WERI-Rb-1 (cell line): ENCODE measurements around the gene TNFSF12.

Experiments used
- DNase-seq: peaks from one replicate; pipeline ENCODE4 v3.0.0-alpha.2; 2020
- H3K27ac ChIP-seq: fragments of 250-450 bp; sonication (Bioruptor Pico); 2 replicates; pipeline ENCODE4 v1.5.1; 2020; ENCODE audit warnings: mild to moderate bottlenecking, moderate library complexity
- H3K27me3 ChIP-seq: fragments of 250-450 bp; sonication (Bioruptor Pico); 2 replicates; pipeline ENCODE4 v1.5.1; 2021; ENCODE audit warnings: mild to moderate bottlenecking, low read depth, moderate library complexity; ENCODE audit not compliant: insufficient read depth, severe bottlenecking
- H3K36me3 ChIP-seq: fragments of 250-450 bp; sonication (Bioruptor Pico); 2 replicates; pipeline ENCODE4 v1.5.1; 2020; ENCODE audit warnings: mild to moderate bottlenecking, moderate library complexity
- H3K4me3 ChIP-seq: 2 replicates; pipeline ENCODE4 v1.5.1; 2011; ENCODE audit warnings: low read depth, mild to moderate bottlenecking, control low read depth, low read length
- H3K9me3 ChIP-seq: fragments of 250-450 bp; sonication (Bioruptor Pico); 2 replicates; pipeline ENCODE4 v1.5.1; 2021; ENCODE audit warnings: mild to moderate bottlenecking, moderate library complexity; ENCODE audit not compliant: severe bottlenecking
- TF ChIP-seq, protein P1 (sequence below): IDR thresholded peaks from 2 replicates; pipeline ENCODE4 v1.5.1; 2011; ENCODE audit warnings: low read depth, mild to moderate bottlenecking, control low read depth, inconsistent platforms, low read length

The TNFSF12 gene

DNA sequence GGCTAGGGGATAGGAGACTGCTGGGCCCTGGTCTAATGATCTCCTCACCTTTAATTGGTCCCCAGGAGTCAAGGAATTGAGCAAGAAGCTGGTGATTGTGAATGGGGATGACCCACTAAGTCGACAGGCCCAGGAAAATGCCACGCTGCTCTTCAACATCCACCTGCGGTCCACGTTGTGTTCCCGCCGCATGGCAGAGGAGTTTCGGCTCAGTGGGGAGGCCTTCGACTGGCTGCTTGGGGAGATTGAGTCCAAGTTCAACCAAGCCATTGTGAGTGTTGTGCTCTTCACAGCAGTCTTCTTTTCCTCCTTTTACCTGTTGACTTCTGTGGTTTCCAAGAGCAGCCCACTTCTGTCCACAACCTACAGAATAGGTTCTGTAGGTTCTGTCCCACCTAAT lies 45.3 kb upstream of the TNFSF12 start:
- Histone ChIP-seq H3K27ac (no peak overlapping the region), H3K36me3 (peaks cover 100% of the 10 kb centered on the region), H3K27me3 (no peaks in the 10 kb centered on the region), H3K4me3 (no peak overlapping the region), H3K9me3 (no peaks in the 10 kb centered on the region)
- TF ChIP-seq, protein P1, sequence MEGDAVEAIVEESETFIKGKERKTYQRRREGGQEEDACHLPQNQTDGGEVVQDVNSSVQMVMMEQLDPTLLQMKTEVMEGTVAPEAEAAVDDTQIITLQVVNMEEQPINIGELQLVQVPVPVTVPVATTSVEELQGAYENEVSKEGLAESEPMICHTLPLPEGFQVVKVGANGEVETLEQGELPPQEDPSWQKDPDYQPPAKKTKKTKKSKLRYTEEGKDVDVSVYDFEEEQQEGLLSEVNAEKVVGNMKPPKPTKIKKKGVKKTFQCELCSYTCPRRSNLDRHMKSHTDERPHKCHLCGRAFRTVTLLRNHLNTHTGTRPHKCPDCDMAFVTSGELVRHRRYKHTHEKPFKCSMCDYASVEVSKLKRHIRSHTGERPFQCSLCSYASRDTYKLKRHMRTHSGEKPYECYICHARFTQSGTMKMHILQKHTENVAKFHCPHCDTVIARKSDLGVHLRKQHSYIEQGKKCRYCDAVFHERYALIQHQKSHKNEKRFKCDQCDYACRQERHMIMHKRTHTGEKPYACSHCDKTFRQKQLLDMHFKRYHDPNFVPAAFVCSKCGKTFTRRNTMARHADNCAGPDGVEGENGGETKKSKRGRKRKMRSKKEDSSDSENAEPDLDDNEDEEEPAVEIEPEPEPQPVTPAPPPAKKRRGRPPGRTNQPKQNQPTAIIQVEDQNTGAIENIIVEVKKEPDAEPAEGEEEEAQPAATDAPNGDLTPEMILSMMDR = no peak
- DNase-seq = no peak

DNA sequence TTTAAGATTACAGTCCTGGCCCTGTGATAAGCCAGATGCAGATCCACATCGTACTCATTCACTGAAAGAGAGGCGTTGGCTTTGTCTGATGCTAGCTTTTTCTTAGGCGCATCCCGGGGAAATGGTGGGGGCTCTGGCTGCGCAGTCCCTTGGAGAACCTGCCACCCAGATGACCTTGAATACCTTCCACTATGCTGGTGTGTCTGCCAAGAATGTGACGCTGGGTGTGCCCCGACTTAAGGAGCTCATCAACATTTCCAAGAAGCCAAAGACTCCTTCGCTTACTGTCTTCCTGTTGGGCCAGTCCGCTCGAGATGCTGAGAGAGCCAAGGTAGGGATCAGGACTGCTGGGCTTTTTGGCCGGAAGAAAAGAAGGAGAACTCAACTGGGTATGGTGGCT lies 40.7 kb upstream of the TNFSF12 start:
- Histone ChIP-seq H3K4me3 (no peak overlapping the region), H3K36me3 (peaks cover 98% of the 10 kb centered on the region), H3K27me3 (no peaks in the 10 kb centered on the region), H3K9me3 (no peaks in the 10 kb centered on the region), H3K27ac (no peak overlapping the region)
- DNase-seq = no peak
- TF ChIP-seq, protein P1 = no peak

DNA sequence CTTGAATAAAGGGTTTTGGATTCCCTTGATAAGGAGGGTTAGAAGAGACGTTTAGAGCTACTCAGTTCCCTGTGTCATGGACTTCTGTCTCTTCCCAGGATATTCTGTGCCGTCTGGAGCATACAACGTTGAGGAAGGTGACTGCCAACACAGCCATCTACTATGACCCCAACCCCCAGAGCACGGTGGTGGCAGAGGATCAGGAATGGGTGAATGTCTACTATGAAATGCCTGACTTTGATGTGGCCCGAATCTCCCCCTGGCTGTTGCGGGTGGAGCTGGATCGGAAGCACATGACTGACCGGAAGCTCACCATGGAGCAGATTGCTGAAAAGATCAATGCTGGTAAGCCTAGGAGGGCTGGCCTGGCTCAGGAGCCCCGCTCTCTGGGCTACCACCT lies 40.0 kb upstream of the TNFSF12 start:
- no peak for DNase-seq
- TF ChIP-seq, protein P1 = no peak
- peaks cover 97% of the 10 kb centered on the region for H3K36me3 ChIP-seq

DNA sequence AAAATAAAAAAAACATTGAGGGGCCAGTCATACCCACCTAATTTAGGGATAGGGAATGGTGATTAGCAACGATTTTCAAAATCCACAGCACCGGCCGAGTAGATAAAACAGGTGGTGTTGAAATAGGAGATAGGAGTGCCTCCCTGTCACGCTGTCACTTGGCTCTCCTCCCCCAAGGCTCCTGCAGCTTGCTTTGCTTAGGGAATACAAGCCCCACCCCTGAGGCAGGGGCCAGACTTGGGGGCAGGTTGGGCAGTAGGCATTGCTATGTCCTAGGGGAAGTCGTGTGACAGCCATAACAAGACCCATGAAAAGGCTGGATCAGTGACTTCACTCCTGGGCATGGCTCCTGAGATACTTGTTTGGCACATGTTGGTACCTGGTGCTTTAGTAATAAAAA lies 38.9 kb upstream of the TNFSF12 start:
- H3K9me3 ChIP-seq = no peaks in the 10 kb centered on the region
- H3K4me3 ChIP-seq = no peak overlapping the region
- DNase-seq = no peak
- H3K36me3 ChIP-seq = peaks cover 94% of the 10 kb centered on the region
- H3K27me3 ChIP-seq = no peaks in the 10 kb centered on the region
- no peak overlapping the region for H3K27ac ChIP-seq
- TF ChIP-seq, protein P1 = no peak

More for the DNA sequence above, 40.0 kb upstream of the TNFSF12 start:
- Histone ChIP-seq H3K27me3 (no peaks in the 10 kb centered on the region), H3K9me3 (no peaks in the 10 kb centered on the region), H3K27ac (no peak overlapping the region), H3K4me3 (no peak overlapping the region)

DNA sequence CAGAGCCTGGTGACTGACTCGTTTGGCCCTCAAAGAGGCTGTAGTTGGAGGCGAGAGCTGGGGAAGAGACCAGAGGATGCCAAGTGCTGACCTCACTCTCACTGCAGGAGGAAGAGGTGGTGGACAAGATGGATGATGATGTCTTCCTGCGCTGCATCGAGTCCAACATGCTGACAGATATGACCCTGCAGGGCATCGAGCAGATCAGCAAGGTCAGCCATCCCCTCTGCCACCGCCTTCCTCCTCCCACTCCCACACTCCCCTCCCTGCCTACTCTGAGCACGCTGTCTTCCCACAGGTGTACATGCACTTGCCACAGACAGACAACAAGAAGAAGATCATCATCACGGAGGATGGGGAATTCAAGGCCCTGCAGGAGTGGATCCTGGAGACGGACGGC lies 37.8 kb upstream of the TNFSF12 start:
- Histone ChIP-seq H3K36me3 (peaks cover 89% of the 10 kb centered on the region), H3K4me3 (no peak overlapping the region), H3K27ac (no peak overlapping the region), H3K9me3 (no peaks in the 10 kb centered on the region), H3K27me3 (no peaks in the 10 kb centered on the region)
- TF ChIP-seq, protein P1 = no peak
- no peak for DNase-seq

DNA sequence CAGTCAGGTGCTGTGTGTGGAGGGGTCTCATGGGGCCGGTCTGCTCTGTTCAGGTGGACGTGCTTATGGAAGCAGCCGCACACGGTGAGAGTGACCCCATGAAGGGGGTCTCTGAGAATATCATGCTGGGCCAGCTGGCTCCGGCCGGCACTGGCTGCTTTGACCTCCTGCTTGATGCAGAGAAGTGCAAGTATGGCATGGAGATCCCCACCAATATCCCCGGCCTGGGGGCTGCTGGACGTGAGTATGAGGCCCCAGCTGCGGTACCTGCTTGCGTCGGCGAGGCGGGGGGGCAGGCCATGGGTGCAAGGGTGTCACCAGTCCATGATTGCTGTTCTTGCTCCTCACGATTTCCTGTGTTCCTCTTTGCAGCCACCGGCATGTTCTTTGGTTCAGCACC lies 36.8 kb upstream of the TNFSF12 start:
- Histone ChIP-seq H3K27ac (no peak overlapping the region), H3K36me3 (peaks cover 81% of the 10 kb centered on the region), H3K27me3 (no peaks in the 10 kb centered on the region), H3K4me3 (no peak overlapping the region), H3K9me3 (no peaks in the 10 kb centered on the region)
- no peak for DNase-seq
- TF ChIP-seq, protein P1 = no peak
